Activated naive CD4-positive, alpha-beta T cell treated with Interleukin-2 at 50 U/mL for 16 hours (primary cell): ENCODE data around the gene MKLN1.

Experiments used
- DNase-seq: peaks from one replicate; pipeline ENCODE4 v3.0.0-alpha.2; 2020

MKLN1 gene

GRCh38 chr7:131355917-131356777, 28.5 kb downstream of the MKLN1 start:
- DNase-seq: no peak

- DNase-seq: no peak
Measured at GRCh38 chr7:131357282-131357880, 29.7 kb downstream of the MKLN1 start.

GRCh38 chr7:131358636-131359035, 31.0 kb downstream of the MKLN1 start:
- DNase-seq: no peak

- DNase-seq: no peak
Measured at GRCh38 chr7:131359136-131359776, 31.6 kb downstream of the MKLN1 start.

- DNase-seq: no peak
Measured at GRCh38 chr7:131363719-131364118, 36.0 kb downstream of the MKLN1 start.

GRCh38 chr7:131364767-131365344, 37.2 kb downstream of the MKLN1 start:
- no peak for DNase-seq

GRCh38 chr7:131365838-131366237, 38.2 kb downstream of the MKLN1 start:
- DNase-seq: no peak

- DNase-seq: no peak
Measured at GRCh38 chr7:131369354-131369753, 41.7 kb downstream of the MKLN1 start.

- no peak for DNase-seq
Measured at GRCh38 chr7:131370523-131370968, 42.9 kb downstream of the MKLN1 start.

GRCh38 chr7:131371411-131371810, 43.7 kb downstream of the MKLN1 start:
- DNase-seq: no peak

GRCh38 chr7:131372554-131372953, 44.9 kb downstream of the MKLN1 start:
- DNase-seq: no peak

- DNase-seq: no peak
Measured at GRCh38 chr7:131374821-131375220, 47.1 kb downstream of the MKLN1 start.

- DNase-seq: no peak
Measured at GRCh38 chr7:131381069-131381838, 53.6 kb downstream of the MKLN1 start.

- DNase-seq: no peak
Measured at GRCh38 chr7:131383417-131384285, 56.0 kb downstream of the MKLN1 start.

- DNase-seq: no peak
Measured at GRCh38 chr7:131384286-131384635, 56.6 kb downstream of the MKLN1 start.

- DNase-seq: no peak
Measured at GRCh38 chr7:131385039-131385605, 57.4 kb downstream of the MKLN1 start.

- DNase-seq: no peak
Measured at GRCh38 chr7:131388126-131388525, 60.5 kb downstream of the MKLN1 start.

GRCh38 chr7:131390275-131390674, 62.6 kb downstream of the MKLN1 start:
- DNase-seq: no peak

GRCh38 chr7:131391145-131391544, 63.5 kb downstream of the MKLN1 start:
- DNase-seq: no peak

GRCh38 chr7:131400681-131401176, 73.1 kb downstream of the MKLN1 start:
- no peak for DNase-seq

- DNase-seq: no peak
Measured at GRCh38 chr7:131401194-131401593, 73.5 kb downstream of the MKLN1 start.
